Neuronal stem cell (in vitro differentiated cells): ENCODE results near the gene EIF2S1.
A peak's percentile ranks its signal among the peaks of the same experiment; 100 is the strongest.

Experiments used
- DNase-seq: peaks from one replicate; pipeline ENCODE4 v3.0.0-alpha.2; 2013; ENCODE audit warnings: low spot score
- H2AFZ ChIP-seq: one replicate; pipeline ENCODE4 v1.6.1; 2013; ENCODE audit warnings: mild to moderate bottlenecking, low read length, inconsistent platforms
- H2AK5ac ChIP-seq: 2 replicates; pipeline ENCODE4 v1.6.1; 2013; ENCODE audit warnings: low read depth, mild to moderate bottlenecking, inconsistent platforms, low read length, moderate library complexity, mixed read lengths
- H2BK120ac ChIP-seq: 2 replicates; pipeline ENCODE4 v1.6.1; 2013; ENCODE audit warnings: low read depth, mild to moderate bottlenecking, inconsistent platforms, low read length, moderate library complexity, mixed read lengths
- H2BK12ac ChIP-seq: one replicate; pipeline ENCODE4 v1.6.1; 2013; ENCODE audit warnings: low read length, inconsistent platforms
- H2BK15ac ChIP-seq: 2 replicates; pipeline ENCODE4 v1.6.1; 2013; ENCODE audit warnings: mild to moderate bottlenecking, low read length, inconsistent platforms, mixed read lengths
- H2BK5ac ChIP-seq: one replicate; pipeline ENCODE4 v1.6.1; 2013; ENCODE audit warnings: inconsistent platforms, mild to moderate bottlenecking, low read length, moderate library complexity
- H3K14ac ChIP-seq: one replicate; pipeline ENCODE4 v1.6.1; 2013; ENCODE audit warnings: low read length, inconsistent platforms
- H3K18ac ChIP-seq: 2 replicates; pipeline ENCODE4 v1.6.1; 2013; ENCODE audit warnings: low read length, inconsistent platforms
- H3K23ac ChIP-seq: 2 replicates; pipeline ENCODE4 v1.6.1; 2013; ENCODE audit warnings: low read depth, mild to moderate bottlenecking, mixed read lengths, low read length, inconsistent platforms; ENCODE audit not compliant: poor library complexity
- H3K27ac ChIP-seq: replicated peaks from 3 replicates; pipeline ENCODE4 v1.5.1; 2013; ENCODE audit warnings: low read length, inconsistent platforms
- H3K27me3 ChIP-seq, 3 experiments: 2 replicates each; pipeline ENCODE4 v1.6.1; 2013; ENCODE audit warnings: low read length in 3 of 3, mild to moderate bottlenecking in 2 of 3, inconsistent platforms in 1 of 3, low read depth in 1 of 3, mixed read lengths in 1 of 3, moderate library complexity in 1 of 3; ENCODE audit not compliant: control insufficient read depth in 3 of 3, insufficient read depth in 3 of 3
- H3K36me3 ChIP-seq, 2 donors: replicated peaks in 1 of 2; 2 replicates each; pipeline ENCODE4 v1.6.1; 2013; ENCODE audit warnings: low read length in 2 of 2; ENCODE audit not compliant: control insufficient read depth in 2 of 2, insufficient read depth in 2 of 2
- H3K4ac ChIP-seq: 2 replicates; pipeline ENCODE4 v1.6.1; 2013; ENCODE audit warnings: inconsistent platforms, mild to moderate bottlenecking, low read length, moderate library complexity
- H3K4me1 ChIP-seq, 2 donors: 1 replicate in 1 of 2; 2 replicates in 1 of 2; pipeline ENCODE4 v1.6.1; 2013; ENCODE audit warnings: low read length in 2 of 2, low read depth in 1 of 2; ENCODE audit not compliant: control insufficient read depth in 2 of 2, insufficient read depth in 1 of 2
- H3K4me2 ChIP-seq: one replicate; pipeline ENCODE4 v1.6.1; 2013; ENCODE audit warnings: mild to moderate bottlenecking, low read length, inconsistent platforms; ENCODE audit not compliant: insufficient read depth, poor library complexity, severe bottlenecking
- H3K4me3 ChIP-seq, 2 donors: 2 replicates each; pipeline ENCODE4 v1.5.1; 2013; ENCODE audit warnings: low read length in 2 of 2, mild to moderate bottlenecking in 2 of 2, inconsistent platforms in 1 of 2, moderate library complexity in 1 of 2
- H3K79me1 ChIP-seq: one replicate; pipeline ENCODE4 v1.6.1; 2013; ENCODE audit warnings: low read depth, mild to moderate bottlenecking, inconsistent platforms, low read length, moderate library complexity
- H3K9ac ChIP-seq: one replicate; pipeline ENCODE4 v1.6.1; 2013; ENCODE audit warnings: mild to moderate bottlenecking, low read depth, low read length, inconsistent platforms; ENCODE audit not compliant: poor library complexity
- H3K9me3 ChIP-seq, 2 donors: replicated peaks in 1 of 2; 2 replicates each; pipeline versions ENCODE3 to v1.6.1; 2013; ENCODE audit warnings: low read length in 2 of 2, mild to moderate bottlenecking in 2 of 2, inconsistent platforms in 1 of 2, low read depth in 1 of 2, mixed read lengths in 1 of 2, moderate library complexity in 1 of 2; ENCODE audit not compliant: control insufficient read depth in 2 of 2, insufficient read depth in 1 of 2
- H4K8ac ChIP-seq: one replicate; pipeline ENCODE4 v1.6.1; 2013; ENCODE audit warnings: low read depth, mild to moderate bottlenecking, inconsistent platforms, low read length, moderate library complexity
- H4K91ac ChIP-seq: one replicate; pipeline ENCODE4 v1.6.1; 2013; ENCODE audit warnings: low read length, low read depth, mild to moderate bottlenecking, inconsistent platforms; ENCODE audit not compliant: poor library complexity
- WGBS, 2 donors: extraction: QIAGEN DNeasy Blood & Tissue Kit; methylation state at CpG; one replicate each; pipeline ENCODE4 v1.1.7; 2013; ENCODE audit warnings: missing lambda C conversion rate in 2 of 2, mixed read lengths in 1 of 2; ENCODE audit not compliant: insufficient read length in 2 of 2, insufficient replicate concordance in 1 of 2; ENCODE audit errors: extremely low coverage in 2 of 2; 5-methylcytosine and 5-hydroxymethylcytosine counted together

The EIF2S1 gene

GRCh38 chr14:67395086-67395875 lies 35.2 kb downstream of the EIF2S1 start:
- no peak overlapping the region for H2BK12ac ChIP-seq
- H3K27me3 ChIP-seq, result no peaks in the 10 kb centered on the region
- no peak overlapping the region for H3K27ac ChIP-seq
- no peak overlapping the region for H3K4me3 ChIP-seq
- H3K9me3 ChIP-seq, result no peaks in the 10 kb centered on the region
- no peak overlapping the region for H3K9ac ChIP-seq
- no CpG with 5 or more reads among the region's 16 CpGs for WGBS, 2 donors
- H3K18ac ChIP-seq, result no peak overlapping the region
- no peak overlapping the region for H3K4ac ChIP-seq
- no peaks in the 10 kb centered on the region for H3K79me1 ChIP-seq
- no peaks in the 10 kb centered on the region for H3K36me3 ChIP-seq
- H3K4me2 ChIP-seq, result no peak overlapping the region
- no peak overlapping the region for H2AK5ac ChIP-seq
- H3K4me1 ChIP-seq, result peaks cover 0 to 4% of the 10 kb centered on the region in 2 donors
- no peak for DNase-seq
- H4K91ac ChIP-seq, result no peak overlapping the region
- H3K23ac ChIP-seq, result no peak overlapping the region
- H2BK5ac ChIP-seq, result no peak overlapping the region
- H2BK120ac ChIP-seq, result no peak overlapping the region
- H2BK15ac ChIP-seq, result peak overlapping the region; percentile 29
- H2AFZ ChIP-seq, result peak overlapping the region; percentile 77
- H4K8ac ChIP-seq, result no peak overlapping the region
- no peak overlapping the region for H3K14ac ChIP-seq

- Histone ChIP-seq H3K9me3 (no peaks in the 10 kb centered on the region), H3K4me2 (no peak overlapping the region), H3K4ac (no peak overlapping the region), H3K23ac (no peak overlapping the region), H2BK120ac (no peak overlapping the region), H3K9ac (no peak overlapping the region), H3K14ac (no peak overlapping the region), H2AFZ (peak overlapping the region; percentile 77), H3K79me1 (no peaks in the 10 kb centered on the region), H2BK5ac (no peak overlapping the region), H2AK5ac (no peak overlapping the region), H4K8ac (no peak overlapping the region), H3K27ac (no peak overlapping the region), H3K36me3 (no peaks in the 10 kb centered on the region), H3K4me3 (no peak overlapping the region), H3K18ac (no peak overlapping the region), H4K91ac (no peak overlapping the region), H2BK12ac (no peak overlapping the region), H2BK15ac (no peak overlapping the region), H3K27me3 (no peaks in the 10 kb centered on the region), H3K4me1 (peaks cover 0 to 4% of the 10 kb centered on the region in 2 donors)
- no CpG with 5 or more reads among the region's 5 CpGs for WGBS, 2 donors
- DNase-seq, result no peak
These were observed 35.7 kb downstream of the EIF2S1 start for GRCh38 chr14:67395876-67396189.

GRCh38 chr14:67396381-67396970 lies 36.3 kb downstream of the EIF2S1 start:
- no peak overlapping the region for H3K9ac ChIP-seq
- H3K79me1 ChIP-seq, result no peaks in the 10 kb centered on the region
- H4K91ac ChIP-seq, result no peak overlapping the region
- H2BK120ac ChIP-seq, result no peak overlapping the region
- no peak overlapping the region for H2BK5ac ChIP-seq
- H3K4me3 ChIP-seq, result no peak overlapping the region
- no CpG with 5 or more reads among the region's 2 CpGs for WGBS, 2 donors
- H3K27me3 ChIP-seq, result no peaks in the 10 kb centered on the region
- no peak overlapping the region for H4K8ac ChIP-seq
- no peak overlapping the region for H3K14ac ChIP-seq
- H2AFZ ChIP-seq, result no peak overlapping the region
- H2BK12ac ChIP-seq, result no peak overlapping the region
- DNase-seq, result no peak
- no peak overlapping the region for H3K23ac ChIP-seq
- no peak overlapping the region for H3K18ac ChIP-seq
- no peaks in the 10 kb centered on the region for H3K36me3 ChIP-seq
- no peak overlapping the region for H3K4me2 ChIP-seq
- no peak overlapping the region for H2AK5ac ChIP-seq
- no peak overlapping the region for H2BK15ac ChIP-seq
- peaks cover 0 to 4% of the 10 kb centered on the region in 2 donors for H3K4me1 ChIP-seq
- H3K9me3 ChIP-seq, result no peaks in the 10 kb centered on the region
- H3K27ac ChIP-seq, result no peak overlapping the region
- no peak overlapping the region for H3K4ac ChIP-seq

GRCh38 chr14:67397536-67397935 lies 37.4 kb downstream of the EIF2S1 start:
- WGBS, 2 donors, result no CpG with 5 or more reads among the region's 9 CpGs
- no peak for DNase-seq

More at GRCh38 chr14:67397536-67397935, 37.4 kb downstream of the EIF2S1 start:
- Histone ChIP-seq H3K4me1 (peaks cover 0 to 4% of the 10 kb centered on the region in 2 donors), H3K18ac (peak overlapping the region; percentile 20), H4K91ac (no peak overlapping the region), H3K23ac (no peak overlapping the region), H3K9me3 (no peaks in the 10 kb centered on the region), H2BK15ac (no peak overlapping the region), H2AFZ (peak overlapping the region; percentile 34), H2BK5ac (no peak overlapping the region), H2BK12ac (no peak overlapping the region), H2BK120ac (no peak overlapping the region), H3K4me2 (no peak overlapping the region), H2AK5ac (no peak overlapping the region), H3K27ac (no peak overlapping the region), H3K4me3 (no peak overlapping the region), H3K14ac (peak overlapping the region; percentile 25), H3K27me3 (no peaks in the 10 kb centered on the region), H4K8ac (no peak overlapping the region), H3K36me3 (no peaks in the 10 kb centered on the region), H3K4ac (no peak overlapping the region), H3K79me1 (no peaks in the 10 kb centered on the region), H3K9ac (no peak overlapping the region)
